Activated CD8-positive, alpha-beta memory T cell treated with anti-CD3 and anti-CD28 coated beads for 24 hours (primary cell): ENCODE data around the gene SH3BP4.

Experiments used
- DNase-seq: peaks from one replicate; pipeline ENCODE4 v3.0.0-alpha.2; 2020

SH3BP4 gene, protein sequence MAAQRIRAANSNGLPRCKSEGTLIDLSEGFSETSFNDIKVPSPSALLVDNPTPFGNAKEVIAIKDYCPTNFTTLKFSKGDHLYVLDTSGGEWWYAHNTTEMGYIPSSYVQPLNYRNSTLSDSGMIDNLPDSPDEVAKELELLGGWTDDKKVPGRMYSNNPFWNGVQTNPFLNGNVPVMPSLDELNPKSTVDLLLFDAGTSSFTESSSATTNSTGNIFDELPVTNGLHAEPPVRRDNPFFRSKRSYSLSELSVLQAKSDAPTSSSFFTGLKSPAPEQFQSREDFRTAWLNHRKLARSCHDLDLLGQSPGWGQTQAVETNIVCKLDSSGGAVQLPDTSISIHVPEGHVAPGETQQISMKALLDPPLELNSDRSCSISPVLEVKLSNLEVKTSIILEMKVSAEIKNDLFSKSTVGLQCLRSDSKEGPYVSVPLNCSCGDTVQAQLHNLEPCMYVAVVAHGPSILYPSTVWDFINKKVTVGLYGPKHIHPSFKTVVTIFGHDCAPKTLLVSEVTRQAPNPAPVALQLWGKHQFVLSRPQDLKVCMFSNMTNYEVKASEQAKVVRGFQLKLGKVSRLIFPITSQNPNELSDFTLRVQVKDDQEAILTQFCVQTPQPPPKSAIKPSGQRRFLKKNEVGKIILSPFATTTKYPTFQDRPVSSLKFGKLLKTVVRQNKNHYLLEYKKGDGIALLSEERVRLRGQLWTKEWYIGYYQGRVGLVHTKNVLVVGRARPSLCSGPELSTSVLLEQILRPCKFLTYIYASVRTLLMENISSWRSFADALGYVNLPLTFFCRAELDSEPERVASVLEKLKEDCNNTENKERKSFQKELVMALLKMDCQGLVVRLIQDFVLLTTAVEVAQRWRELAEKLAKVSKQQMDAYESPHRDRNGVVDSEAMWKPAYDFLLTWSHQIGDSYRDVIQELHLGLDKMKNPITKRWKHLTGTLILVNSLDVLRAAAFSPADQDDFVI

DNA sequence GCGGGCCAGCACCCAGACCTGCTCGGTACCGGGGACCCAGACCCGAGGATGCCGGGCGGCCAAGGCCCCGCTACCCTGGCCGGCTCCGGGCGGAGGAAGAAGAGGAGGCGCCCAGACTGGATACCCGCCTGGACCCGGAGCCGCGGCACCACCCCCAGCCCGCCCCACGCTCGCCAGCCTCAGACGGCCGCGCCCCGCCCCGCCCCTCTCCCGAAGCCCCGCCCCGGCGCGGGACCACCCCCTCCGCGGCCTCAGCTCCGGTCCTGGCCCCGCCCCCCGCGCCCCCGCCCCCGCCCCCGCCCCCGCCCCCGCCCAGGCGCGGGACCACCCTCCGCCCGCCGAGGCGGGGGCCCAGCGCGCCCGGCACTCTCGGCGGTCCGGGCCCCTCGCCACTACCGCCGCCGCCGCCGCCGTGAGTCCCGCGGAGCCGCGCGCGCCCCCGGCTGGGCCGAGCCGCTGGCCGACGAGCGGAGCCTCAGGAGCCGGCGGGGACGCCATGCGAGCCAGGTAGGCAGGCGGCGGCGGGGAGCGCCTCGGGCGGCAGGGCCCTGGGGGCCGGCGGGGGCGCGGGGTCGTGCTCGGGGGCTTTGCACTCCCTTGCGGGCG lies at the start of gene SH3BP4:
TSS of gene SH3BP4 (plus strand) at position 354 of the 606 bp plus-strand sequence. CDS start 82,986 bp downstream, outside the sequence.
- no peak for DNase-seq

DNA sequence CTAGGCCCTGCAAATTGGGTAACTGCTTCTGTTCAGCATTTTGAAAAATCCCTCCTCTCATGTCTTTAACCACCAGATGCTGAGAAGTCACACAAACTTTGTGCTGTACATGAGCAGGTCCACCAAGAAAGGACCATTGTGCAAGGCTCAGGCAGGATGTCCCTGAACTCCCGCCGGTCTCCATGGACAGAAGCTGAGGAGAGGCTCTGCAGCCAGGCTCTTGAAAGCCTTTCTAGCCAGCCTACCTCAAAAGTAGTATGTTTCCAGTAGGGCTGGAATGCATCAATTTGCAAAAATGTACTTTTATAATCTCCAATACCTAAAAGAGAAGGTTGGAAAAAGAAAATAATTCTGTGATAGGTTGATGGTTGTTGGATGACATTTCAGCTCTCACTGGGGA lies 47.0 kb upstream of the SH3BP4 start:
- DNase-seq = no peak

DNA sequence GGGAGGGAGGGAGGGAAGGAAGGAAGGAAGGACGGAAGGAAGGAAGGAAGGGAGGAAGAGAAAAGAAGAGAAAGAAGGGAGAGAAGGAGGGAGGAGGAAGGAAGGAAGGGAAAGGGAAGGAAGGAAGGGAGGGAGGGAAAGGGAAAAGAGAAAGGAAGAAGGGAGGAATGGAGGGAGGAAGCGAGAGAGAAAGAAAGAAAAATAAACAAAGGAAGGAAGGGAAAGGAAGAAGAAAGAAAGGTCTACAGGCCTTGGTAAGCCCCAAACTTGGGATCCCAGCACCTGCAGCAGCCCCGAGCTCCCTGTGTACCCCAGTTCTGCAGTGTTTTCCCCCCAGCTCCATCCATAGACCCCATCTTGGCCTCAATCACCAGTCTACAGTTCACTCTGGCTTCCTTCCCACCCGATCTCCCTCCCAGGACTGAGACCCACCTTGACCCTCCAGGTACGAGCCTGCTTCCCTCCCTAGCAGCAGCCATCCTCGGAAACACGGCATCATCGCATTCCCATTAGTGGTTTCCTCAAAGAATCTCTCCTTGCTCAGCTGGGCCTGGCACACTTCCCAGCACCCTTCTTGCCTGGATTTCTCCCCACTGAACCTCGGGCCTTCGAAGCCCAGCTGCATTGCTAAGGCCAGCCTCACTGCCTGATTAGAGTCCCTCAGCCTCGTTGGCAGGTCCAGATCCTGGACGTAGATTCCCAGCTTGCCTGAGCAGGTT lies 46.1 kb upstream of the SH3BP4 start:
- no peak for DNase-seq

DNA sequence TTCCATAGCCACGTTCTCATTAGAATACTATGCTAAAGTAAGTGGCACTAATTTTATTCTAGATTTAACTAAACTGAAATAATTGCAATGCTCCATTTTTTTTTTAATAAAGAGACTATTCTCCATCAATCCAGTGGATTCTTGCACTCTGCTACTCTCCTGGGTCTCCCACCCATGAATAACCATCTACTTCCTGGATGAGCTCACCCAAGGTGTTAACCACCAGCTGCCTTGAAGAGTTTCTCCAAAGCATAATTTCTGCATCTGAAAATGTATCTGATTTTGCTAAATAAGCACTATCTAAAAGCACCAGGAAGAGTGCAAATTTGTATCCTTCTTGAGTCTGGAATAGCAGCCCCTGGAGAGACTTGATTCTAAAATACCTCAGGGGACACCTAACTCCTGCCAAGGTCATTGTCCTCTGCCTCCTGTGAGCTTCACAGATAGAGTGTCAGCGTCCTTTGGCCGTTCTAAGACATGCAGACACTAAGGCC lies 41.6 kb upstream of the SH3BP4 start:
- DNase-seq = no peak

DNA sequence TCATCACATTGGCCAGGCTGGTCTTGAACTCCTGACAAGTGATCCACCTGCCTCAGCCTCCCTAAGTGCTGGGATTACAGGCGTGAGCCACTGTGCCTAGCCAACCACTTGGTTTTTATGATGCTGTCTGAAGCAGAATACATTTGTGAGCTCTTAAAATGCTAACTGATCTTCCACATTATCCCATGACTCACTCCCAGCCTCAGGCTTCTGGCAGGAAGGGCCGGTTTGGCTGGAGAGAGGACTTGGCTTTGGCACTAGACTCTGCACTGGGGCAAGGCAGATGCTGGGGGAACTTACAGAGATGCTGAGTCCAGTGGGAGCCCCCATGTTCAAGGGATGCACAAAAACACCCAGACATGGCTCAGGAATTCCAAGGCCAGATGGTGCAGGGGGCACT lies 40.5 kb upstream of the SH3BP4 start:
- DNase-seq = no peak

DNA sequence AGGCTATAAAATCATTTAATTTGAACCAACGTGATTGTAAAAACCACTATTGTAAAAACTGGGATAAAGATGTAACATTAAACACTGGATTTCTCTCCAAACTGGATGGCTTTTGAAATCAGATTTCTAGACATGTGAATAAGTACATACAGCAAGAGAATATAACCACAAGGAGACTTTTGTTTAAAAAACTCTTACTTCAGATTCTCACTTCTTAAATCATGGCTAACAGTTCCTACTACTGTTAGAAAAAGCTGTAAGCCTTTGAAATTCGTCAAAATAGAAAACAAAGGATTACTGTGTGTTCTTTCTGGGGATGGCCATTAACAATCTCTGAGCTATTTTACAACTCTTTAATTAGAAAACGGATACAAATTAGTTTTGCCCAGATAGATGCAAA lies 39.4 kb upstream of the SH3BP4 start:
- DNase-seq = no peak

DNA sequence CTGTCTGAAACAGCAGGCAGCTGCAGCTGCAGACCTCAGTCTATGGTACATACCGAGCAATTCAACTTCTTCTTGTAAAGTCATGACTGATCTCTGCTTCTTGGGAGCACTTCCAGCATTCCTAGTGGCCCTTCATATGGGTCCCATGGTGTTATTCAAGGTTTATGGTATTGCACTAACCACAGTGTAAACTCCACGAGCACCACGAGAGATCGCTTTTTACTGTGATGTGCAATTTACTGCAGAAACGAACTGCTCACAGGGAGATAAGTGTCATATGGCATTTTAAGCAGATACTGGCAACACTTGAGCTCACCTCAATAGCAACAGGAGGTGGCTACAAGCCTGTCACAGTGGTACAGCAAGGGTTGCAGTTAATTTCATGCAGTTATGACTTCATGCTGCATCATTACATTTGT lies 38.6 kb upstream of the SH3BP4 start:
- no peak for DNase-seq

DNA sequence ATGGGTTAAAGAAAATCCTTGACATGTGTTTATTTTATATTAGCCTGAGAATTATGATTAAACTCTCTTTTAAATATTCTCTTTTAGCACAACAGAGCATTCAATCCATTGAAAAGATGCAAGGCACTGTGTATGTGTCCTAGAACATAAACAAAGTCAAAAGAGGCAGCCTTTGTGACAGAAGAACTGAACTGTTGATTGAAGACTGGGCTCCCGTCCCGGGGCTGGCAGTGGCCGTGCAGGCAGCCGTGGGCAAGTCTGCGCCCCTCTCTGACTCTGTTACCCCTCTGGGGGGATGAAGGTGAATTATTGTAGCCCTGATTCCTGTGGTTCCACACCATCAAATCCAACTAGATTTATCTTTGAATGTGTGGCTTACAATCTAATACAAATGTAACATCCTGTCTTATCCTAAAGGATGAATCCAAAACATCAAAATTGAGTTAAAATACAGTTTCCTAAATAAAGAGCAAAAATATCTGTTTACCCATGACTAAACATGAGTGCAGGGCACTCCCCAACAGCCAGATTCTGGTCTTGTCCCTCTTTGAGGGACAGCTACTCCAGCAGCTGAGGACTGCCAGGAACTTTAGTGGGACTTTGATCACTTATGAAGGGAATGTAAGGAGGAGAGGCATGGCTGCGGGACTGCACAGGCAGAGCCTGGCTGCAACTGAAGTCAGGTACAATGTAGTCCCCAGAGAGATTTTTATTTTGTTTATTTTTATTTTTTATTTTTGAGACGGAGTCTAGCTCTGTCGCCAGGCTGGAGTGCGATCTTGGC lies 37.3 kb upstream of the SH3BP4 start:
- DNase-seq = no peak

DNA sequence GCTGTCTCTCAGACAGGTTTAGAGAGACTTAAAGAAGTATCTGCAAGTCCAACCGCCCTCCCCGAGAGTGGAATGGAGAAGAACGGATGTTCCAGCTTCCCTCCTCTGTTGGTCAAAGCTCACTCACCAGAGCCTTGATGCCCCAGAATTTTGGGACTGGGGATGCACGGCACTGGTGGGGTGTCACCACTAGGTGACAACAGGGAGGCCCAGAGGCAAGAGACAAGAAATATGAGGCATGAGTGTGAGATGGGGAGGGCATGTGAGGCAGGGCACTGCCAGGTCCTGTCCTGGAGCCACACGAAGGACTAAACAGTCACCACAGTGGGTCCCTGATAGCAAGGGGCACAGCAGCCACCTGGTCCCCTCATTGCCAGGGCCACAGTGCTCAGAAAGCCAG lies 35.1 kb upstream of the SH3BP4 start:
- DNase-seq = no peak

DNA sequence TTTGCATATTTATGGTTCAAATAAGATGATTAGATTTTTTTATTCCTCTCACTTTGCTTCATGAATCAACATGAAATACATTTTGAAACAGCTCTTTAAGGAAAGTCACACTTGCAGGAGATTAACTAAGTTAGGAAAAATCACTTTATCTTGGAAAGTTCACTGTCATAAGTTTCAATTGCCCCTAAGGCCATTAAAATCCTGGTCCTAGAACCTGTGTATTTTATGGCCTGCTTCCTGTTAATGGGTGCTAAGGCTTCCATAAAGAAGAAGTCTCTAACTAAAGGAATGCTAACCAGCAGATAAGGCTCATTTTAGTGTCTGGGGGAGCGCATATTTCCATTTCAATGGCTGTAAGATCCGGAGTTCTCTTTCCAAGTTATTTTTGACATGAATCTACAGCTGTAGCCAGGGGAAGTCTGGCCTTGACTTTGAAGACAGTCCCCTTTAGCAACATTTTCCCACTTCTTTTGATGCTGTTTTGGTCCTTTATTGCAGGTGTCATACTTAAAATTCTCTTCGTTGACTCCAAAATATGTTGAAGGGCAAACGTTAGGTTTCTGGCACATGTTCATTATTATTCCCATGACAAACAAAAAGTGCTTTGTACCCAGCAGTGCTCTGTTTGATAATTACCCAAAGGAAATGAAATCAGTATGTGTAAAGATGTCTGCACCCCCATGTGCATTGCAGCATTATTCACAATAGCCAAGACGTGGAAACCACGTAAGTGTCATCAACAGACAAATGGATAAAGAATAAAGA lies 34.4 kb upstream of the SH3BP4 start:
- DNase-seq = no peak

DNA sequence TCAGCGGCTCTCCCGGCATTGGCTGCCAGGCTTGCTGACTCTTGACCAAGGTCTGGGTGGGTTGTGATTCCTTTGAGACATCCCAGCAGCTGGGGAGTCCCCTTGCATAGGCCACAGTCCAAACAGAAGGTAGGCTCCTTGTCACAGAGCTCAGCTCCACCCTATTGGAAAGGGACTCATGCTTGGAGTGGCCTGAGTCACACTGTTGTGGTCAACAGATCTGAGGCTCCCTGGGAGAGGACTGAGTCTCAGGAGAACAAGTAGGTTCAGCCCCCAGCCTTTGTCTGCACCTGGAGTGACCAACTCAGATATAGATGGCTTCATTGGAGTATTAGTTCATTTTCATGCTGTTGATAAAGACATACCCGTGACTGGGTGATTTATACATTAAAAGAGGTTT lies 32.1 kb upstream of the SH3BP4 start:
- no peak for DNase-seq

DNA sequence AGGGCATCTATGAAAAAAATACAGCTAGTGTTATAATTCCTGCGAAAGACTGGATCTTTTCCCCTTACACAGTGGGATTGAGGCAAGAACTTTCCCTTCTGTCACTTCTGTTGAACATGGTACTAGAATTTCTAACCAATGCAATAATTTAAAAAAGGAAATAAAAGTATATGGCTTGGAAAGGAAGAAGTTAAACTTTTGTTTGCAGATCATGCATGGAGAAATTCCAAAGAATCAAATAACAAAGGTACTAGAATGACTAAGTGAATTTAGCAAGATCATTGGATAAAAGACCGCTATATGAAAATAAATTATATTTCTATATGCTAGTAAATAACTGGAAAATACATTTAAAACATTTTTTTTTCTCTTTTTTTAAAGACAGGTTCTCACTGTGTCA lies 31.0 kb upstream of the SH3BP4 start:
- DNase-seq = no peak

DNA sequence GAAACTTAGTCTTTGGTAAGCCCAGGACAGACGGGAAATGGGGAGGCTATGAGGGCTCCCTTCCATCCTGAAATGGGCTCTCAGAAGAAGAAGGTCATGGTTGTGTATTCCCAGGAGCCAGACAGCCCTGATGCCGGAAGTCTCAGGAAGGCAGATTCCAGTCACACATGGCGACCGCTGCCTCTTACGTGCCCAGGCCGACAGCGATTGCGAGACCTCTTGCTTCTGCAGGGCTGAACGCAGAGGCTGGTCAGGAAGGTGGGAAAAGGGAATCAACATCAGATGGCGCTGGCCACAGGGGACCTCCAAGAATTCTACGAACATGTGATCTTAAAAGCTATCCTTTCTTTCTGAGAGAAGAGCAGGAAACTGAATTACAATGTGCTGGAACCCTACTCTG lies 22.8 kb upstream of the SH3BP4 start:
- no peak for DNase-seq

DNA sequence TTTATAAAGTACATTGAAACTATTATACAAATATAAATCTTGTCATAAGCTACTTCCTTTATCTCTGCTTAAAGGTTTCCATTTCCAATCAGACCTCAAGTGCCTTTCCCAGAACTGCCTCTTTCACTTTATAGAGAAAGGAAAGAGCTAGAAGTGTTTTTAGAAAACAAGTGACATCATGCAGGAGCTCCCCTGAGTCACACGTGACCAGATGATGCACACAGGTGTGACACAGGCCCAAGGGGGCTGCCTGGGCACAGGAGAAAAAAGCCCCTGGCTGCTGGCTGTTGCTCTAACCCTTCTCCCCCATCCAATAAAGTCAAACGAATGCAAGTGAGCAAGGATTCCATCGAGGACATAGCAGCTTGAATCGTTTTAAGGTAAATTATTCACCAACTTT lies 21.4 kb upstream of the SH3BP4 start:
- no peak for DNase-seq

DNA sequence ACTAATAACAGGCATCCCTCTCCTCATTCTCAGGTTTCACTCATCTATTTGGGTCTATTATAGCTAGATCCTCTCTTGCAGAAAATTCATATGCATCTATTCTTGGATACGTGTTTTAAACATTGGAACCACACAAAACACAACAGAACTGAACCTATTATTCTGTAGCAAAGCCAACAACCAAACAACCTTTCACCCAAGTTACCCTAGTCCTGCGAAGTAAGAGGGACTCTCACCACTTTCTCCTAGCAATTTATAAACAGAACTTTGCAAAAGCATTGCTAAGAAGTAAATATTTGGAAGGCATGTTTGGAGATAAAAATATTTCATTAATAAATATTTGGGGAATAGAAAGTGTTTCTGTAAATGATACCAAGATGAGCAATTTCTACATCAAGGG lies 20.4 kb upstream of the SH3BP4 start:
- no peak for DNase-seq

DNA sequence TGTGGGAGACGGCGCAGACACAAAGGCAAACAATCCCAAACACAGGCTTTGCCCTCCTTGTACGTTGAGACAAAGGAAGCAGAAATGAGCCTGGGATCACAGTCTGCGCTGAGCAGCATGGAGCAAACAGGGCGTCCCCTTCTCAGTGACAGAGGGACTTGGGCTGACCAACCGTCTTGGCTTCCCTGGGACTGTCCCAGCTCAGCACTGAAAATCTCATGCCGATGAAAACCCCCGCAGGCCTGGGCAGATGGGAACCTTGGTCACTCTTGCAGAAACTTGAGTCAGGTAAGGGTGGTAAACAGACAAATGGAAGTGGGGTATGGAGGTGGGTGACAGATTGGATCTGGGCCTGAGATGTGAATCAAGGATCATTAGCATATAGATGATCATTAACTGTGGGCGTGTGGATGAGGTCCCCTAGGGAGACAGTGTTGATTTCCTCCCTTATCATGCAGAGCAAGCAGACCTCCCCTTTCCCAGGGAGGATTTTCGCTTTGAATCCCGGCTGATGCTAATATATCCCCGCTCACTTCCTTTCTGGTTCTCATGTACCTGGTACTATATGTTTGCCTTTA lies 19.1 kb upstream of the SH3BP4 start:
- DNase-seq = no peak

DNA sequence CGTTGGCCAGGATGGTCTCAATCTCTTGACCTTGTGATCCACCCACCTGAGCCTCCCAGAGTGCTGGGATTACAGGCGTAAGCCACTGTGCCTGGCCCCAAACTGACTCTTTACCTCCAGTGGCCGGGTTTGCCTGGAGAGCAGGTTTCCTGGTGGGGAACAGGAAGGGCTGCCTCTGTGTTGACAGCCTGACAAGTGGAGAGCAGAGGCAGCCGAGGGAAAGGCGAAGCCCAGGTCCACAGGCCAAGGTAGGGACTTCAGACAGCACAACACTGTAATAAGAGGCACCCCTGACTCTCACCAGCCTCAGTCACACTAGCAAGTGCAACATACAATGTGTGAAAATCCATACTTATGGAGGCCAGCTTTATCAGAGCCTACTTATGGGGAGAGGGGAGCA lies 16.5 kb upstream of the SH3BP4 start:
- no peak for DNase-seq

DNA sequence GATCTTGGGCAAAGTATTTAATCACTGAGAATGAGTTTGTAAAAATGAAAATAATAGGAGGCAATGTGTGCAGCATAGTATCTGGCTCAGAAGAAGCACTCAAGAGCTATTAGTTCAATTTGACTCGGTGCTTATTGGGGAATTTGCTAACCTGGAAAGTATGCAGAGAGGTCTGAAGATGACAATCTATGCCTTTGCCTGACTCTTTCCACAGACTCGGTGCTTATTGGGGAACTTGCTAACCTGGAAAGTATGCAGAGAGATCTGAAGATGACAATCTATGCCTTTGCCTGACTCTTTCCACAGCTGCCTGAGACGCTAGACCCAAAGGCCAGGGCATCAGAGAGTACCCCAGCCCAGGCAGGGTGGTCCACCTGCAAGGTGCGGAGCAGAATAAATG lies 12.2 kb upstream of the SH3BP4 start:
- no peak for DNase-seq

DNA sequence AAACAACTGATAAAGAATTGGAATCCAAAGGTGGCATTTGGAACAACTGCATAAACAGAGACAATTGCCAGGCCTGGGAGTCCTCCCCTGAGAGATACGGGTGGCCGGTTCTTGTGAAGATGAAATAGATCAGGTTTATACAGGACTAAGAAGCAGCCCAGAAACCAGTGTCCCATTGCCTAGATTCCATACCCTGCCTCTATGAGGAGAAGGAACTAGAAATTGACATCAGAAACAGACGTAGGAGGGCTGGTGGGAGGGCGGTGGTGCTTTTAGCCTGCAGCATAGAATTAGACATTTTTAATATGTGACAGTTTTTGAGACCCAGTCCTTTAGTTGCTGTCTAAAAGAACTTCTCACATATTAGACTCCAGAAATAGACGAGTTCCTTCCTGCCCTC lies 11.8 kb upstream of the SH3BP4 start:
- no peak for DNase-seq

DNA sequence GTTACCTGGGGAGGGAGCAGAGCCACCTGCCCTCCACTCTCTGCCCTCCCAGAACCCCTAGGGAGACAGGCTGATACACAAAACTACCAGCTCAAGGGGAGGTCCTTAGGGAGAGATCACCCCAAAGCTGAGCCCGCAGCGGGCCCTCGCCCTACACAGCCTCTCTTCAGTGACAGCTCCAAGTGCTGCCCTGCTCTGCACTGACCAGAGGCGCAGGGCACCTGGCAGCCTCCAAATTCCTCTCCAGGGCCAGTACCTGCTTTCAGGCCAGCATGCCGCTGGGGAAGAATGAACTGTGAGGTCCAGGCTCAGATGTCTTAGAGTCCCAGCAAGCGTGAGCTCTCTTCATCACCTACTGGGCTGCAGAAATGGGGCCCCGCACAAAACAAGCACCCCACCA lies 11.3 kb upstream of the SH3BP4 start:
- no peak for DNase-seq
